Measurements from ENCODE around the gene ZCCHC17. TPM values are rescaled to one million over a fixed set of nuclear protein-coding genes. Genes with fewer than 3 reads are reported as not detected.

Gene ZCCHC17
- total RNA-seq, 1 donor from 2014 or later: 51.3 TPM

DNA sequence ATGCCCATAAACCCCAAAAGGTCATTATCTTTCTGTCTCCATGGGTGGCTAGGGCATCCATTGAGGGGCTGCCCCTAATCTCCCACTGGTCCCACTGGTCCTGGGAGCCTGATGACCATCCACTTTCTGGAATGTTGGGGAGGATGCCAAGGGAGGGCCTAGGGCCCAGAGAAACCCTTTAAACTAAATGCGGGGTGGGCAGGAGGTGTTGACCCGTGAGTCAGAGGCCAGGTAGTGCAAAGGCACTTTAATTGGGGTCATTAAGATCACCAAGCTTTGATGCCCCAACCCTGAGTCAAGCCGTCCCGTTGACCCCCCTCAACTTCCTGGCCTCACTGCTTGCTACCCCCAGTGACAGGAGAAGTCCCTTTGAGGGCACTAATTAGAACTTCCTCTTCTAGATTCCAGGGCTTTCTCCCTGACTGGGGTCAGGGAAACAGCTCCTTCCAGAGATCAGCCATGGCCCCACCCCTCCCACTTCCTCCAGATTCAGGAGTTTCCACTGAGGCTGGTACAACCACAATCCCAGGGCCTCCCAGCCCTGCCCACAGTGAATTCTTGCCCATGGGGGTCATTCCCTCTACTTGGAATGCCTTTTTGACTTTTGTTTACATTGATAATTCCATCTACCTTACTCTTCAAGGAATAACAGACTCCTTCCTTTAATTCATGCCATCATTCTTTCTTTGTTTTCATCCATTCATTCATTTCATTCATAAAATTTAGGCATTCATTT lies 100.7 kb downstream of the ZCCHC17 start:
- Mint-ChIP-seq H3K4me3 (ENCODE audit: unreplicated experiment) (no peak overlapping the region), H3K9me3 (ENCODE audit: unreplicated experiment) (peaks cover 2% of the 10 kb centered on the region), H3K27ac (ENCODE audit: unreplicated experiment) (peak overlapping the region; percentile 35), H3K36me3 (ENCODE audit: low read depth, unreplicated experiment) (no peaks in the 10 kb centered on the region), H3K4me1 (ENCODE audit: low read depth, unreplicated experiment) (peaks cover 10% of the 10 kb centered on the region), H3K27me3 (ENCODE audit: low read depth, unreplicated experiment) (peaks cover 16% of the 10 kb centered on the region)
- Histone ChIP-seq H4K20me1 (ENCODE audit: insufficient read depth, low read length) (no peaks in the 10 kb centered on the region), H3K9me3 (ENCODE audit: insufficient read depth, low read depth, low read length) (no peaks in the 10 kb centered on the region), H3K27me3 (ENCODE audit: insufficient read depth, low read length) (no peaks in the 10 kb centered on the region), H3K4me2 (ENCODE audit: low read length) (peak overlapping the region; percentile 42), H3K4me3 (ENCODE audit: insufficient read depth, low read depth, low read length) (no peak overlapping the region), H3K9ac (ENCODE audit: low read length) (no peak overlapping the region), H3K79me2 (ENCODE audit: insufficient read depth, low read length) (no peaks in the 10 kb centered on the region), H3K4me1 (ENCODE audit: insufficient read depth, low read length) (peaks cover 24% of the 10 kb centered on the region), H3K36me3 (ENCODE audit: insufficient read depth, low read length) (no peaks in the 10 kb centered on the region), H2AFZ (ENCODE audit: low read depth, low read length) (no peak overlapping the region), H3K27ac (ENCODE audit: low read depth, low read length) (no peak overlapping the region)
- FAIRE-seq (no peak), DNase-seq (ENCODE audit: low read depth) (peak; percentile 39)
- TF ChIP-seq, protein P1, sequence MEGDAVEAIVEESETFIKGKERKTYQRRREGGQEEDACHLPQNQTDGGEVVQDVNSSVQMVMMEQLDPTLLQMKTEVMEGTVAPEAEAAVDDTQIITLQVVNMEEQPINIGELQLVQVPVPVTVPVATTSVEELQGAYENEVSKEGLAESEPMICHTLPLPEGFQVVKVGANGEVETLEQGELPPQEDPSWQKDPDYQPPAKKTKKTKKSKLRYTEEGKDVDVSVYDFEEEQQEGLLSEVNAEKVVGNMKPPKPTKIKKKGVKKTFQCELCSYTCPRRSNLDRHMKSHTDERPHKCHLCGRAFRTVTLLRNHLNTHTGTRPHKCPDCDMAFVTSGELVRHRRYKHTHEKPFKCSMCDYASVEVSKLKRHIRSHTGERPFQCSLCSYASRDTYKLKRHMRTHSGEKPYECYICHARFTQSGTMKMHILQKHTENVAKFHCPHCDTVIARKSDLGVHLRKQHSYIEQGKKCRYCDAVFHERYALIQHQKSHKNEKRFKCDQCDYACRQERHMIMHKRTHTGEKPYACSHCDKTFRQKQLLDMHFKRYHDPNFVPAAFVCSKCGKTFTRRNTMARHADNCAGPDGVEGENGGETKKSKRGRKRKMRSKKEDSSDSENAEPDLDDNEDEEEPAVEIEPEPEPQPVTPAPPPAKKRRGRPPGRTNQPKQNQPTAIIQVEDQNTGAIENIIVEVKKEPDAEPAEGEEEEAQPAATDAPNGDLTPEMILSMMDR (IDR thresholded peaks at IDR 0.05; ENCODE audit: insufficient read depth, low read depth, low read length): no peak
- TF ChIP-seq EZH2 (IDR thresholded peaks at IDR 0.05; ENCODE audit: insufficient read depth, low read length): no peak

DNA sequence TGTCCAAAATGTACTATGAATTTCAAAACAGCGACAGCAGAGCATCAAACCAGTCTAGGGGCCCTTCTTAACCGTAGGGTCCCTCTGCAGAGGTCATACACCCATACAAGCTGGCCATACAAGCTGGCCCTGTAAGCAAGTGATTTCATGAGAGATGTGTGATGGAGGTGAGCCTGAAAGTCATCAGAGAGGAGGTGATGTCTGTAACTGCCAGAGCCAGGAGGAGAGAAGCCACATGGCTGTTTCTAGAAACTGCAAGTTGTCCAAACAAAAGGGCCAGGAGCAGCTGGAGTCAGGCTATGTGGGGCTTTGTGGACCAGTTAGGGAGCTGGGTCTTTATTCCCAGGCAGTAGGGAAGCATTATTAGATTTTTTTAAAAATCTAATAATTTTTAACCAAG lies 101.4 kb downstream of the ZCCHC17 start:
- FAIRE-seq (no peak), DNase-seq (ENCODE audit: low read depth) (no peak)
- Histone ChIP-seq H3K4me3 (ENCODE audit: insufficient read depth, low read depth, low read length) (no peak overlapping the region), H3K4me2 (ENCODE audit: low read length) (peak overlapping the region; percentile 42), H3K9me3 (ENCODE audit: insufficient read depth, low read depth, low read length) (no peaks in the 10 kb centered on the region), H4K20me1 (ENCODE audit: insufficient read depth, low read length) (no peaks in the 10 kb centered on the region), H2AFZ (ENCODE audit: low read depth, low read length) (no peak overlapping the region), H3K4me1 (ENCODE audit: insufficient read depth, low read length) (peaks cover 24% of the 10 kb centered on the region), H3K36me3 (ENCODE audit: insufficient read depth, low read length) (no peaks in the 10 kb centered on the region), H3K79me2 (ENCODE audit: insufficient read depth, low read length) (no peaks in the 10 kb centered on the region), H3K27me3 (ENCODE audit: insufficient read depth, low read length) (no peaks in the 10 kb centered on the region), H3K27ac (ENCODE audit: low read depth, low read length) (no peak overlapping the region), H3K9ac (ENCODE audit: low read length) (no peak overlapping the region)
- H3K4me3 Mint-ChIP-seq (ENCODE audit: unreplicated experiment): no peak overlapping the region
- H3K9me3 Mint-ChIP-seq (ENCODE audit: unreplicated experiment): peaks cover 2% of the 10 kb centered on the region
- H3K27me3 Mint-ChIP-seq (ENCODE audit: low read depth, unreplicated experiment): peaks cover 11% of the 10 kb centered on the region
- H3K4me1 Mint-ChIP-seq (ENCODE audit: low read depth, unreplicated experiment): peaks cover 10% of the 10 kb centered on the region
- no peak overlapping the region for H3K27ac Mint-ChIP-seq (ENCODE audit: unreplicated experiment)
- H3K36me3 Mint-ChIP-seq (ENCODE audit: low read depth, unreplicated experiment): no peaks in the 10 kb centered on the region
- TF ChIP-seq, protein P1 (IDR thresholded peaks at IDR 0.05; ENCODE audit: insufficient read depth, low read depth, low read length): no peak
- TF ChIP-seq EZH2 (IDR thresholded peaks at IDR 0.05; ENCODE audit: insufficient read depth, low read length): no peak

DNA sequence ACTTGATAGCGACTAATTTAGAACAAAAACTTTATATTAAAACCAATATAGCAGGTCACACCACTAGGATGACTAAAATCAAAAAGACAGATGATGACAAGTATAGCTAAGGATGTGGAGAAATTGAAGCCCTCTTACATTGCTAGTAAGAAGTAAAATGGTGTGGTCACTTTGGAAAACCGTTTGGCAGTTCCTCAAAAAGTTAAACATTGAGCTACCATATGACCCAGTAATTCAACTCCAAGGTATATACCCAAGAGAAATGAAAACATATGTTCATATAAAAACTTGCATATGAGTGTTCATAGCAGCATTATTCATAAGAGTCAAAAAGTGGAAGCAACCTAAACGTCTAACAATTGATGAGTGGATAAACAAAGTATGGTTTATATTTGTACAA lies 103.1 kb downstream of the ZCCHC17 start:
- Histone ChIP-seq H3K27ac (ENCODE audit: low read depth, low read length) (no peak overlapping the region), H3K27me3 (ENCODE audit: insufficient read depth, low read length) (no peaks in the 10 kb centered on the region), H3K4me1 (ENCODE audit: insufficient read depth, low read length) (peaks cover 17% of the 10 kb centered on the region), H3K4me2 (ENCODE audit: low read length) (no peak overlapping the region), H3K36me3 (ENCODE audit: insufficient read depth, low read length) (no peaks in the 10 kb centered on the region), H3K79me2 (ENCODE audit: insufficient read depth, low read length) (no peaks in the 10 kb centered on the region), H2AFZ (ENCODE audit: low read depth, low read length) (no peak overlapping the region), H3K9ac (ENCODE audit: low read length) (no peak overlapping the region), H3K9me3 (ENCODE audit: insufficient read depth, low read depth, low read length) (no peaks in the 10 kb centered on the region), H3K4me3 (ENCODE audit: insufficient read depth, low read depth, low read length) (no peak overlapping the region), H4K20me1 (ENCODE audit: insufficient read depth, low read length) (no peaks in the 10 kb centered on the region)
- H3K9me3 Mint-ChIP-seq (ENCODE audit: unreplicated experiment): peaks cover 2% of the 10 kb centered on the region
- H3K4me3 Mint-ChIP-seq (ENCODE audit: unreplicated experiment): no peak overlapping the region
- H3K4me1 Mint-ChIP-seq (ENCODE audit: low read depth, unreplicated experiment): peaks cover 10% of the 10 kb centered on the region
- peaks cover 11% of the 10 kb centered on the region for H3K27me3 Mint-ChIP-seq (ENCODE audit: low read depth, unreplicated experiment)
- no peaks in the 10 kb centered on the region for H3K36me3 Mint-ChIP-seq (ENCODE audit: low read depth, unreplicated experiment)
- FAIRE-seq (no peak), DNase-seq (ENCODE audit: low read depth) (no peak)
- TF ChIP-seq, protein P1 (IDR thresholded peaks at IDR 0.05; ENCODE audit: insufficient read depth, low read depth, low read length): no peak
- no peak for TF ChIP-seq EZH2 (IDR thresholded peaks at IDR 0.05; ENCODE audit: insufficient read depth, low read length)
- H3K27ac Mint-ChIP-seq (ENCODE audit: unreplicated experiment): no peak overlapping the region
